ENCODE results near the gene CCBE1. TPM values are rescaled to one million over a fixed set of nuclear protein-coding genes. Genes with fewer than 3 reads are reported as not detected.
A peak's percentile ranks its signal among the peaks of the same experiment; 100 is the strongest.

CCBE1 gene
- total and polyA plus RNA-seq, 5 donors, result 0.48 to 3.5 (median 1.1) TPM

DNA sequence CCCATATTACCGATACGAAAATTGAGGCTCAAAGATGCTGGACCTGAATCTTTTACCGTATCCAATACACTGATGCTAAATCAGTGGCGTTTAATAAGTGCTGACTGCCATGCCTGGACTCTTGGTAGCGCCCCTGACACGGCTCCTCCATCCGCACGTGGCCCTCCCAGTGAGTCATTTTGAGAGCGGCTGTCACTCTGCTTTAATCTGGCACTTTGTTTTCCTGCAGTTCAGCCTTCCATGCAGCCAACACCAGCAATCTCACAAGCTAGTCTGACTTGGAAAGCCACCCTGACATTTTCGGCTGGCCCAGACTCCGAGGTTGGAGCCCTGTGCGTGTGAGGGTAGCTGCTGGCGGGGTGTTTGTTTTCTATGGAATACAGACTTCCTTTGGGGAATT lies 183.0 kb downstream of the CCBE1 start:
- intact Hi-C loops (cut with DNase I), result loop anchor here in 1 of 4 donors (5.0 kb wide), 1 partner anchor 42 kb away; no protein-coding TSS in a partner anchor
- Histone ChIP-seq H3K4me3 (ENCODE audit: low read length) (no peak overlapping the region), H3K27ac (ENCODE audit: low read length) (peak overlapping the region; percentile 16), H3K27me3 (ENCODE audit: control insufficient read depth, insufficient read depth) (no peaks in the 10 kb centered on the region), H3K9me3 (ENCODE audit: control insufficient read depth, low read length) (no peaks in the 10 kb centered on the region), H3K4me1 (ENCODE audit: control insufficient read depth, insufficient read depth, low read length) (peaks cover 4% of the 10 kb centered on the region)
- ATAC-seq, result peak; percentile 88 to 90
- 19% methylated on average over 13 of the region's 13 CpGs for WGBS
- DNase-seq, result peak; percentile 82 to 92 (median 91)

DNA sequence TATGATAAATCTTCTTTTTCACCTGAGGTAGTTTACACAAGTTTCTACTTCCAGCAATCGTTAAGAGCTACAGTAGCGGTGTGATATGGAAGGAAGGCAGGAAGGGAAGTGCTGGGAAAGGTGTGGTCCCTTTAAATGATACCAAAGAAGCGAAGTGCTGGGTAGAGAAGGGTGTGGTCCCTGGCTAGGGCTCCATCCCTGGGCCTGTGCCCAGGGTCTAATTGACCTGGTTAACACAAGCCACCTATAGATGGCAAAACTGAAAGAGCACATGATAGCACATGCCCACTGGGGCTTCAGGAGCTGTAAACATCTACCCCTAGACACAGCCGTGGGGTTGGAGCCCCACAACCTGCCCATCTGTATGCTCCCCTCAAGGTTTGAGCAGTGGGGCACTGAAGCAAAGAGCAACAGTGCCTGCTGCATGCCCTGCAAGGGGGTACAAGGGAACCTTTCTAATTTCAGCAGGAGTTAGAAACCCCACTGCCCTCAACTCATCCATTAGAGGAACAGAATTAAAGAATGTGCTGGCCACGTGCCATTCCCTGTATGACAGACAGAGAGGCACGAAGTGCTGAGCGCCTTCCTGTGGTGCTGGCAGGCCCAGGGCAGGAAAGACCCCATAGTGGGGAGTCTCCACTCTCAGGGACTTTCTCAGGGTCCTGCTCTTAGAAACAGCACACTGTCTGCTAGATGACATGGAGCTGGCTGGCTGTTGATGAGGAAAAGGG lies 185.0 kb downstream of the CCBE1 start:
- peak in 1 of 3 donors; percentile 15 for DNase-seq
- WGBS, result 58% methylated on average over 7 of the region's 7 CpGs
- no peaks in the 10 kb centered on the region for H3K27me3 ChIP-seq (ENCODE audit: control insufficient read depth, insufficient read depth)
- H3K4me3 ChIP-seq (ENCODE audit: low read length), result no peak overlapping the region
- H3K27ac ChIP-seq (ENCODE audit: low read length), result no peak overlapping the region
- no peaks in the 10 kb centered on the region for H3K9me3 ChIP-seq (ENCODE audit: control insufficient read depth, low read length)
- intact Hi-C loops (cut with DNase I), result loop anchor here in 1 of 4 donors (5.0 kb wide), 1 partner anchor 40 kb away; no protein-coding TSS in a partner anchor
- no peak for ATAC-seq
- peaks cover 4% of the 10 kb centered on the region for H3K4me1 ChIP-seq (ENCODE audit: control insufficient read depth, insufficient read depth, low read length)

DNA sequence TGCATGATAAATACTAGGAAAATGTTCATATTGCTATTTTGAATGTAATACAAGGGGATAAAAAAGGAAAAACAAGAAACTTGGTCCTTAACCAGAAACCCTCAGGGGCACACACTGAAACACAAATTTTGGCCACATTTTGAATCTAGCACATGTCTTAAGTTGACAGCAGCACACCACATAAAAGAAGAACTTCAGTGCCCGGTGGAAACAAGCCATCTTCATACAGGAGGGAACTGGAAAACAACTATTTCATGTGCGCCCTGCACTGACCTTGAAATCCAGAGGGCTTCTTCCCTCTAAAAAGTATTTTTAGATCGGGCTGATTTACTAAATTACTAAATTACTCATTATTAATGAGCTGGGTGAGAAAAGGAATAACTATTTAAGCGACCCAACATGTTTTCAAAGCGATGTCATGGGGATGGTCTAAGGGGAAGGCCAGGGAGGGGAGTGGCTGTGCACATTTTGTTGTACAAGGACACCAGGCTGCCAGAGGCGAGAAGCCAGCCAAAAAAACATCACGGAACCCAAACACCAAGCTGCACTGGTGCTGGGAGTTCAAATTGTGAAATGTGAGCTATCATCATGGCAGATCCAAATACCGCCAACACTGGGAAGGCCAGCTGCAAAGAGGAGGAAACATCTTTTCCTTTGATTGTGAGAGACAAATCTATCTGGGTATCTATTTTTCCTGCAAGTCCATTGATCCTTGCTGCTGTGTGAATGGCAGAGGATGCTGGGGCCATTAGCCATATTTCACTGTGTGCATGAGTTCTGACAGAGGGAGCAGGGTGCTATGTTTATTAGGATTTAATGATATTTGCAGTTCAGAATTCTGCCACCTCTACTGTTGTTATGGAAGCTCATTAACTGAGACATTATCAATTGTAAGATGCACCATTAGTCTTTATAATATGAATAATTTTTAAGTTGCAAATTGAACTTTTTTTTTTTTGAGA lies 187.5 kb downstream of the CCBE1 start:
- no peak overlapping the region for H3K27ac ChIP-seq (ENCODE audit: low read length)

DNA sequence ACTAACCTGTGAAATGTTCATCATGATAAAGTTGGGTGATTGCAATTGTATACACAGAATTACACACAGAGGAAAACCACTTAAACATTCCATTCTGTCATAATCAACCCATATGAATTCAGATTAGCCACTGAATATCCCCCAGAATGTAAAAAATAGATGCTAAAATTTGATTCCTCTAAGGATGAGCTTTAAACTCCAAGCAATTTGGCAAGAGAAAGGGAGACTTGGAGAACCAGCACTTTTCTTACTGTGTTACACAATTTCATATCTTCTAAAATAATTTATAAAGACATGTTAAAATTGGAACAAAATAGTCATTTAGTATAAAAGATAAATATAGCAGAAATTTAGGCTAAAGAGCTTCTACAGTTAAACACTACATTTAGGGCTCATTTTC lies 191.9 kb downstream of the CCBE1 start:
- H3K4me1 ChIP-seq (ENCODE audit: control insufficient read depth, insufficient read depth, low read length), result peaks cover 13% of the 10 kb centered on the region
- DNase-seq (no peak), ATAC-seq (no peak)
- no peaks in the 10 kb centered on the region for H3K9me3 ChIP-seq (ENCODE audit: control insufficient read depth, low read length)
- H3K27me3 ChIP-seq (ENCODE audit: control insufficient read depth, insufficient read depth), result no peaks in the 10 kb centered on the region
- intact Hi-C loops (cut with DNase I), result no loop called here
- H3K27ac ChIP-seq (ENCODE audit: low read length), result no peak overlapping the region
- H3K4me3 ChIP-seq (ENCODE audit: low read length), result no peak overlapping the region

More for the DNA sequence above, 187.5 kb downstream of the CCBE1 start:
- WGBS, result 62% methylated on average over 8 of the region's 8 CpGs
- DNase-seq (peak in 2 of 3 donors; percentile 25 to 70), ATAC-seq (no peak)
- Histone ChIP-seq H3K4me3 (ENCODE audit: low read length) (no peak overlapping the region), H3K4me1 (ENCODE audit: control insufficient read depth, insufficient read depth, low read length) (peaks cover 4% of the 10 kb centered on the region), H3K27me3 (ENCODE audit: control insufficient read depth, insufficient read depth) (no peaks in the 10 kb centered on the region), H3K9me3 (ENCODE audit: control insufficient read depth, low read length) (no peaks in the 10 kb centered on the region)
- intact Hi-C loops (cut with DNase I), result loop anchor here in 1 of 4 donors (5.0 kb wide), 1 partner anchor 37 kb away; no protein-coding TSS in a partner anchor

DNA sequence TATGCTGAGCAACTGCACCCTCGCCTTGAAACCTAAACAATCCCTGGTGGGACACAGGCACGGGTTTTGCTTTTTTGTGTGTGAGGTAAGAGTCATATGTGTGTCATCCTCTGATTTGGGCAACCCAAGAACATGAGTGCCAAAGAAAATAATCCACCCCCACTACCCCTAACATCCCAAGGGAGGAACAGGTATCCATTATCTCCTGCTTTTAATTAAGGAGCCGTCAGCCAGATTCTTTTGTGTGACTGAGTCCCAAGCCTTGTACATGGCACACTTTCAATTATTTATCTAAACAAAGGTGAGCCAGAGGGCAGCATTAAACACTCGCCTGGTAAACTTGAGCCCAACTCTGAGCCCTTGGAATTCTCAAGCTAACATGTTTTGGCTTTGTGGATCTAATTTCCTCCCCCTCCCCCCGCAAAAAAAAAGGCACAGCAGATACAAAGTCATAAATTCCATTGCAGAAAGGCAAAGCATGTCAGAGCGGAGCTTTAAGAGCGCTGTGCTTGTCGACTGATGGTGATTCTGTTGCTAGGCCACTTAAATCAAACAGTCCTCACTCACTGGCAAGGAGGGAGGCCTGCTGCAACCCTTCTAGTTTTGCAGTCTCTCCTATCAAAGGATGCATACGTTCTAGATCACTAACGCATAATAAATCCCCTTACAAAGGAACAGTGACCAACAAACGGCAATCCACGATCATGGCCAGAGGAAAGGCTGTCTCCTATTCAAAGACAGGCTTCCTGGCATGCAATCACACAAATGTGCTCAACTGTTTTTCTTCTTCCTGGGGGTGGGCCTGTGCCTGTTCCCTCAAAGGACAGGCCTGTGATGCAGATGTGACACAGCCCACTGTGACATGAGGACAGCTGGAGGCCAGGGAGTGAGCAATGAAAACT lies 194.7 kb downstream of the CCBE1 start:
- 17% methylated on average over 12 of the region's 12 CpGs for WGBS
- DNase-seq (peak; percentile 36 to 74 (median 59)), ATAC-seq (peak; percentile 84 to 90)
- peaks cover 14% of the 10 kb centered on the region for H3K4me1 ChIP-seq (ENCODE audit: control insufficient read depth, insufficient read depth, low read length)
- H3K9me3 ChIP-seq (ENCODE audit: control insufficient read depth, low read length), result no peaks in the 10 kb centered on the region
- no peaks in the 10 kb centered on the region for H3K27me3 ChIP-seq (ENCODE audit: control insufficient read depth, insufficient read depth)
- intact Hi-C loops (cut with DNase I), result no loop called here
- H3K4me3 ChIP-seq (ENCODE audit: low read length), result no peak overlapping the region
- H3K27ac ChIP-seq (ENCODE audit: low read length), result peak overlapping the region; percentile 88

DNA sequence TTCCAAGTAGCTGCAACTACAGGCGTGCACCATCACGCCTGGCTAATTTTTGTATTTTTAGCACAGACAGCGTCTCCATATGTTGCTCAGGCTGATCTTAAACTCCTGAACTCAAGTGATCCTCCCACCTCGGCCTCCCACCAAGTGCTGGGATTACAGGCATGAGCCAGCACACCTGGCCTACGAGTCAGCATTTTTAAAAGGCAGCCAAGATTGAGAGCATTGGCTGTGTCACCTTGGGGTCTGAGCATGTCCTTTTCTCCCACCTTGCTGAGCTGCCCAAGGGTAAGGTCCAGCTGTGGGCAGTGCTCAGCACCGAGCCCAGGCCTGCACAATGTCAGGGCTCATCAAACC lies 195.3 kb downstream of the CCBE1 start:
- ATAC-seq, result peak in 1 of 2 donors; percentile 26
- Histone ChIP-seq H3K9me3 (ENCODE audit: control insufficient read depth, low read length) (no peaks in the 10 kb centered on the region), H3K27ac (ENCODE audit: low read length) (peak overlapping the region; percentile 88), H3K4me3 (ENCODE audit: low read length) (no peak overlapping the region), H3K27me3 (ENCODE audit: control insufficient read depth, insufficient read depth) (no peaks in the 10 kb centered on the region), H3K4me1 (ENCODE audit: control insufficient read depth, insufficient read depth, low read length) (peaks cover 15% of the 10 kb centered on the region)
- no peak for DNase-seq
- WGBS, result 64% methylated on average over 6 of the region's 6 CpGs
- intact Hi-C loops (cut with DNase I), result no loop called here

DNA sequence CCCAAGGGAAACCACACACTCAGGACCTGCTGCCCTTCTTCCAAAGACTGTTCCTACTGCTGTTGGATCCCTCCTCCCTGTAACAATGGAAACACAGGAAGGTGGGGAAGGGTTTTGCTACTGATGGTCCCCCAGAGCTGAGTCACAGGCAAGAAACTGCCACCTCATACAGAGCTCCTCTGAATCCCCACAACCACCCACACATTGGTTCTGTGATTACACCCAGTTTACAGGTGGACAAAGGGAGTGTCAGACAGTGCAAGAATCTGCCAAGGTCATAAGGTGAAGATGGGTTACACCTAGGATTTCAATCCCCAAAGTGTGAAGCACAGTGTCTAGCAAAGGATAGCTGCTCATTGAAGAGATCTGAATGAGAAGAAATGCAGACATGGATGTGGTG lies 196.5 kb downstream of the CCBE1 start:
- Histone ChIP-seq H3K27ac (ENCODE audit: low read length) (peak overlapping the region; percentile 46), H3K27me3 (ENCODE audit: control insufficient read depth, insufficient read depth) (no peaks in the 10 kb centered on the region), H3K9me3 (ENCODE audit: control insufficient read depth, low read length) (no peaks in the 10 kb centered on the region), H3K4me3 (ENCODE audit: low read length) (no peak overlapping the region), H3K4me1 (ENCODE audit: control insufficient read depth, insufficient read depth, low read length) (peaks cover 15% of the 10 kb centered on the region)
- no peak for ATAC-seq
- intact Hi-C loops (cut with DNase I), result no loop called here
- no peak for DNase-seq

DNA sequence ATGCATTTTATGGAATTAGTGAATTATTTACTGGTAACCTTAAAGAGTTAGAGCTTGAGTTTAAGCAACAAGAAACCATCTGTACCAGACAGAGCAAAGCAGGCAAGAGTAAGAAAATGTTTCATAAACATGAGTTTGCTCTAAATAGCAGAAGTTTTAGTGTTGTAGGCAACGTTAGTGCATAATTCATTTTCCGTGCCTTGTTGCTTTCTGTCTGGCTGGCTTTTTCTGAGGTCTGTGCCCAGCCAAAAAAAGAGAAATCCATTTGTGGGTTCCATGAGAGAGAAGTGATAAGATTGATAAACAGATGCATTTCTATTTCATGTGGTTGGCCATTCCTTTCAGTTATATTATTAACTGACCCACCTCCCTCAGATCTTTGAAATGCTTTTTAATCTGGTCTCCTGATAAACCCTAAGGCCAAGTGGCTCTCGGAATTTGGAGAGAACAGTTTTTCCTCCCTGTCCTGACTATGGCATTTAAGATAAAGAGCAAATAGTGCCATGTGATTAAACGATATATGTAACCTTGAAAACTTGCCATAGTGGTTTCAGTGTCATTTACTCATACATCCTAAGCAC lies 198.6 kb downstream of the CCBE1 start:
- WGBS, result 41% methylated on average over 4 of the region's 4 CpGs
- H3K27ac ChIP-seq (ENCODE audit: low read length), result no peak overlapping the region
- no peak for DNase-seq
- H3K4me1 ChIP-seq (ENCODE audit: control insufficient read depth, insufficient read depth, low read length), result peaks cover 13% of the 10 kb centered on the region
- H3K9me3 ChIP-seq (ENCODE audit: control insufficient read depth, low read length), result no peaks in the 10 kb centered on the region
- no peaks in the 10 kb centered on the region for H3K27me3 ChIP-seq (ENCODE audit: control insufficient read depth, insufficient read depth)
- H3K4me3 ChIP-seq (ENCODE audit: low read length), result no peak overlapping the region
- intact Hi-C loops (cut with DNase I), result no loop called here
- no peak for ATAC-seq

DNA sequence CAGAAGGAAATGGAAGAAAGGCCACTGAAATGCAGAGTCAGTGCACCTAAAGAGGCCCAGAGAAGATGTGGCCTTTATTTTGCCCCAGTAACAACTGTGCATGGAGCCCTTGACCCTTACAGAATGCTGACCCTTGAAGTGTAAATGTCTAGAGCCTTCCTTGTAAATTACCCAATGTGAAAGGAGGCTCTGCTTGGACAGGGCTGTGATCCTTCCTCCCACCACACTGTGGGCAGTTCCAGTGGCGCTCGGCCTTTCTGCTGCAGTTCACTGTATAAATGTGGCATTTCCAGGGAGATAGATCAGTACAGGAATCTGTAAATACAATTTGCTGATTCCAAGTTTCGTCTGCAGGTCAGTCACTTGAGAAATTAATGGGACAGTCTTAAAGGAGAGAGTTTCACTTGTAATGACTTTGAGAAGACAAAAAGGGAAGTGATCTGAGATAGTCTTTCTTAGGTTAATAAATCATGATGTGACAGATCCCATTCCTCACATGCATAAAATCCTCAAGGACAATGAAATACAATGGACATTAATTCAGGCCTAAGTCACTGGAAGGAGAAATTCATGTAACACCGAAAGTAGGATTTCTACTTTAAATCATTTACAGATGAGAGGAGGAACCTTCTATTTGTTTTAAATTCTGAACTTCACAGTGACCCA lies 204.3 kb downstream of the CCBE1 start:
- intact Hi-C loops (cut with DNase I), result no loop called here
- no peak for ATAC-seq
- Histone ChIP-seq H3K27ac (ENCODE audit: low read length) (no peak overlapping the region), H3K27me3 (ENCODE audit: control insufficient read depth, insufficient read depth) (no peaks in the 10 kb centered on the region), H3K4me1 (ENCODE audit: control insufficient read depth, insufficient read depth, low read length) (peaks cover 2% of the 10 kb centered on the region), H3K9me3 (ENCODE audit: control insufficient read depth, low read length) (no peaks in the 10 kb centered on the region), H3K4me3 (ENCODE audit: low read length) (no peak overlapping the region)
- DNase-seq, result no peak
- WGBS, result 87% methylated on average over 4 of the region's 4 CpGs

DNA sequence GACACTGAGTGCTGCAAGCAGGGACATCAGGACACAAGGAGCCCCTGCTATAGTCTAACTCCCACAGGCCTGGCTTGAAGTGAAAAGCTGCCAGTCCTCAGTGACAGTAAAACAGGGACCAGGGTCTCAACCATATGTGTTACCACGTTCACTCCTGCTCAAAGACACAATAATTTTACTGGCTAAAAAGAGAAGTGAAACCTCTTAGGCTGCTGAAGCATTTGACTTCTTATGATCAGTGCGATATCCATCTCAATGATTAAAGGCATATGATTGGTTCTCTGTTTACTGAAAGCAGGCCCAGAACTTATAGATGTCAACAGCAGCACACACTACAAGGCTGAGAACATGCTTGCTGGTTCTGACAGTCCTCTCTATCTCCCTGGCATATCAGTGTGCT lies 208.3 kb downstream of the CCBE1 start:
- ATAC-seq (no peak), DNase-seq (no peak)
- intact Hi-C loops (cut with DNase I), result no loop called here
- Histone ChIP-seq H3K9me3 (ENCODE audit: control insufficient read depth, low read length) (no peaks in the 10 kb centered on the region), H3K4me1 (ENCODE audit: control insufficient read depth, insufficient read depth, low read length) (no peaks in the 10 kb centered on the region), H3K27me3 (ENCODE audit: control insufficient read depth, insufficient read depth) (no peaks in the 10 kb centered on the region), H3K4me3 (ENCODE audit: low read length) (no peak overlapping the region), H3K27ac (ENCODE audit: low read length) (no peak overlapping the region)
- 80% methylated on average over 2 of the region's 2 CpGs for WGBS
